HepG2 (cell line): ENCODE data around the gene PLXNB2. TPM values are rescaled to one million over a fixed set of nuclear protein-coding genes. Genes with fewer than 3 reads are reported as not detected.

Source experiments
- ADNP ChIP-seq: sonication (generic); formaldehyde crosslinking; IDR thresholded peaks from 2 replicates; pipeline ENCODE4 v1.4.0; 2020; ENCODE audit warnings: missing genetic modification reagents
- EP300 ChIP-seq, 3 experiments: sonication (generic) in 1 of 3; formaldehyde crosslinking in 1 of 3; IDR thresholded peaks; 2 replicates each; pipeline versions ENCODE4 v1.5.1 to v1.6.1; 2011 to 2020; ENCODE audit warnings: low read depth in 2 of 3, low read length in 2 of 3, borderline replicate concordance in 1 of 3, improper control_type of control experiment in 1 of 3, mild to moderate bottlenecking in 1 of 3, missing genetic modification reagents in 1 of 3, moderate library complexity in 1 of 3
- JUND ChIP-seq: sonication (generic); formaldehyde crosslinking; IDR thresholded peaks from 2 replicates; pipeline ENCODE4 v1.8.0; 2022; ENCODE audit warnings: mild to moderate bottlenecking, missing genetic modification reagents
- KDM4B ChIP-seq: sonication (generic); formaldehyde crosslinking; IDR thresholded peaks from 2 replicates; pipeline ENCODE4 v1.4.0; 2020; ENCODE audit warnings: missing genetic modification reagents
- KDM5B ChIP-seq: sonication (generic); formaldehyde crosslinking; IDR thresholded peaks from 2 replicates; pipeline ENCODE4 v1.4.0; 2020; ENCODE audit warnings: missing genetic modification reagents, mild to moderate bottlenecking, borderline replicate concordance
- MLLT10 ChIP-seq: sonication (generic); formaldehyde crosslinking; IDR thresholded peaks from 2 replicates; pipeline ENCODE4 v1.4.0; 2020; ENCODE audit warnings: missing genetic modification reagents
- MNT ChIP-seq: fragments of 450-650 bp; IDR thresholded peaks from 2 replicates; pipeline ENCODE4 v1.6.1; 2016
- MYNN ChIP-seq: sonication (generic); formaldehyde crosslinking; IDR thresholded peaks from 2 replicates; pipeline ENCODE4 v1.4.0; 2020; ENCODE audit warnings: mild to moderate bottlenecking, low read depth, missing genetic modification reagents
- NCOA5 ChIP-seq: sonication (generic); formaldehyde crosslinking; IDR thresholded peaks from 2 replicates; pipeline ENCODE4 v1.4.0; 2020; ENCODE audit warnings: missing genetic modification reagents
- NFKB2 ChIP-seq: sonication (generic); formaldehyde crosslinking; IDR thresholded peaks from 2 replicates; pipeline ENCODE4 v1.4.0; 2020; ENCODE audit warnings: missing genetic modification reagents, borderline replicate concordance
- NONO ChIP-seq, 2 experiments: fragments of 450-650 bp in 1 of 2; sonication (generic) in 1 of 2; formaldehyde crosslinking in 1 of 2; IDR thresholded peaks in 1 of 2; conservative IDR thresholded peaks in 1 of 2; 2 replicates each; pipeline versions ENCODE4 v1.6.1 to v1.8.0; 2017 to 2022; ENCODE audit warnings: mild to moderate bottlenecking in 1 of 2, missing genetic modification reagents in 1 of 2, moderate library complexity in 1 of 2
- PAF1 ChIP-seq: IDR thresholded peaks from 2 replicates; pipeline ENCODE4 v1.6.1; 2016; ENCODE audit warnings: missing genetic modification reagents, missing compliant biosample characterization
- PITX1 ChIP-seq: sonication (generic); formaldehyde crosslinking; IDR thresholded peaks from 2 replicates; pipeline ENCODE4 v1.5.1; 2020; ENCODE audit warnings: mild to moderate bottlenecking, missing genetic modification reagents
- SRY ChIP-seq: sonication (generic); formaldehyde crosslinking; IDR thresholded peaks from 2 replicates; pipeline ENCODE4 v1.8.0; 2022; ENCODE audit warnings: mild to moderate bottlenecking, missing genetic modification reagents
- ZKSCAN1 ChIP-seq: fragments of 150-350 bp; IDR thresholded peaks from 2 replicates; pipeline ENCODE4 v1.6.1; 2014; ENCODE audit warnings: low read length
- ZMYM2 ChIP-seq: sonication (generic); formaldehyde crosslinking; IDR thresholded peaks from 2 replicates; pipeline ENCODE4 v1.8.0; 2022; ENCODE audit warnings: mild to moderate bottlenecking, missing genetic modification reagents
- ZNF17 ChIP-seq: sonication (generic); formaldehyde crosslinking; IDR thresholded peaks from 2 replicates; pipeline ENCODE4 v1.5.0; 2020; ENCODE audit warnings: mild to moderate bottlenecking, missing genetic modification reagents
- ZNF292 ChIP-seq: sonication (generic); formaldehyde crosslinking; IDR thresholded peaks from 2 replicates; pipeline ENCODE4 v1.8.1; 2022; ENCODE audit warnings: mild to moderate bottlenecking, low read depth, missing genetic modification reagents, borderline replicate concordance
- ZNF451 ChIP-seq: sonication (generic); formaldehyde crosslinking; IDR thresholded peaks from 2 replicates; pipeline ENCODE4 v1.5.0; 2020; ENCODE audit warnings: mild to moderate bottlenecking, missing genetic modification reagents
- ZNF550 ChIP-seq: sonication (generic); formaldehyde crosslinking; IDR thresholded peaks from 2 replicates; pipeline ENCODE4 v1.4.0; 2020; ENCODE audit warnings: mild to moderate bottlenecking, missing genetic modification reagents, borderline replicate concordance
- polyA plus RNA-seq, 8 experiments: library from polyadenylated mRNA; depleted of rRNA in 3 of 8; stranded (reverse) in 7 of 8; unstranded in 1 of 8; fragments of >200 nt; fragmentation: Illumina TruSeq in 4 of 8; extraction: Trizol in 4 of 8; gene quantifications; 2 replicates each; pipeline versions ENCODE4 v1.2.1 to v1.2.3, GENCODE V29; 2011 to 2016; ENCODE audit warnings: low read depth in 4 of 8, missing spikeins in 1 of 8, mixed read lengths in 1 of 8; ENCODE audit not compliant: insufficient read depth in 1 of 8
- total RNA-seq, 5 experiments: library from RNA; depleted of rRNA; stranded (reverse); fragments of >200 nt; fragmentation: Illumina TruSeq; extraction: Trizol; gene quantifications; 2 replicates each; pipeline ENCODE4 v1.2.3, GENCODE V29; 2016; ENCODE audit warnings: low read depth in 1 of 5
- TF ChIP-seq, protein P1 (sequence below): sonication (generic); formaldehyde crosslinking; IDR thresholded peaks from 2 replicates; pipeline ENCODE4 v1.5.0; 2020; ENCODE audit warnings: missing genetic modification reagents, mild to moderate bottlenecking, borderline replicate concordance
- TF ChIP-seq, protein P2 (sequence below): sonication (generic); formaldehyde crosslinking; IDR thresholded peaks from 2 replicates; pipeline ENCODE4 v1.4.0; 2020; ENCODE audit warnings: mild to moderate bottlenecking, missing genetic modification reagents

The PLXNB2 gene
- total and polyA plus RNA-seq, 2 of the 13 experiments (the other 11 are each of a cell fraction or from before 2014, with no cell fraction given): 32.6 to 68.9 TPM

DNA sequence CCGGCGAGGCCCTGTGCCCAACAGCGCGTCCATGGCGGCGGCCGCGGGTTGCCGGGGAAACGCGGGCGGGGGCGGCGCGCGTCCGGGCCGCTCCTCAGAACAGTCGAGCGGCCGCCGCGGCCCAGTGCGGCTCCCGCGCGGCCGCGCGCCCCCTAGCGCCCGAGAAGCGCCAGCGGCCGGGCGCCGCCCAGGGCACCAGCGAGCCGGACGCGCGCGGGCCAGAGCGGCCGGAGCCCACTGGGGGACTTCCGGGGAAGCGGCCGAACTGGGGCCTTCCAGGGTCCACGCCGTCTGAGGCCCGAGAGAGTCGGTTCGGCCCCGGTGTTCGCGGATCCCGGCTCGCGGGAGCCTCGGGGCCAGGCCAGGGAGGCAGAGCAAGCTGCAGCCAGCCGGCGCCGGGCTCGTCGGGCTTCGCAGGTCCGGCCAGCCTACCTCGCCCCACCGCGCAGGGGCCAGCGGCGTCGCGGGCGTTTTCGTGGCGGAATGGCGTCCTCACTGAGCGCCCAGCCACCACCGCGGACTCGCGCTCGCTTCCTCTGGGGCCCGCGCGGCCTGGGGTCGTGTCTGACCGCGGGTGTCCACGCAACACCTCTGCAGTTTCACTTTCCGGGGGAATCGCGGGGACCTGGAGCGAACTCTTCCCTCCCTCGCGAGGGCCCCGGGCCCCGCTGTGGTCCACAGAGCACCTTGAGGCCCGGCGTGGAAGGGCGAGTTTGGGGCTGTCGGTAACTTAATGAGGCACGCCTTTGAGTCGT is 19.7 kb upstream of the PLXNB2 start, which contains the start of gene DENND6B (continued):
- TF ChIP-seq, protein P1, sequence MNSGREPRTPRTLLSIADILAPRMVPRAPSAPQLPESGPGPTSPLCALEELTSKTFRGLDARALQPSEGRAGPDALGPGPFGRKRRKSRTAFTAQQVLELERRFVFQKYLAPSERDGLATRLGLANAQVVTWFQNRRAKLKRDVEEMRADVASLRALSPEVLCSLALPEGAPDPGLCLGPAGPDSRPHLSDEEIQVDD (CRISPR knock-in tag): peak; percentile 45; the same call in 1 of the 2 replicates
- 0 out of 2 replicates have a peak, but pooled peaks have one; percentile 64 for TF ChIP-seq ZNF451 (CRISPR knock-in tag)
- TF ChIP-seq ZNF292: 0 out of 2 replicates have a peak, but pooled peaks have one; percentile 42
- no peak for TF ChIP-seq ZKSCAN1
- no peak for TF ChIP-seq EP300 (IDR thresholded peaks at IDR 0.05; ENCODE audit: low read depth in 2 of 2, low read length in 2 of 2)
- TF ChIP-seq EP300 (CRISPR knock-in tag; IDR thresholded peaks at IDR 0.05; ENCODE audit: borderline replicate concordance): no peak
- no peak for TF ChIP-seq ZNF17 (CRISPR knock-in tag)
- TF ChIP-seq NCOA5: no peak
- TF ChIP-seq ZMYM2 (CRISPR knock-in tag): no peak
- no peak for TF ChIP-seq NONO (IDR thresholded peaks at IDR 0.05)
- peak; percentile 61 for TF ChIP-seq NONO (CRISPR knock-in tag; conservative IDR thresholded peaks at IDR 0.05)
- peak; percentile 48; the same call in 1 of the 2 replicates for TF ChIP-seq NFKB2 (CRISPR knock-in tag)
- no peak for TF ChIP-seq ADNP
- no peak for TF ChIP-seq MNT
- TF ChIP-seq, protein P2, sequence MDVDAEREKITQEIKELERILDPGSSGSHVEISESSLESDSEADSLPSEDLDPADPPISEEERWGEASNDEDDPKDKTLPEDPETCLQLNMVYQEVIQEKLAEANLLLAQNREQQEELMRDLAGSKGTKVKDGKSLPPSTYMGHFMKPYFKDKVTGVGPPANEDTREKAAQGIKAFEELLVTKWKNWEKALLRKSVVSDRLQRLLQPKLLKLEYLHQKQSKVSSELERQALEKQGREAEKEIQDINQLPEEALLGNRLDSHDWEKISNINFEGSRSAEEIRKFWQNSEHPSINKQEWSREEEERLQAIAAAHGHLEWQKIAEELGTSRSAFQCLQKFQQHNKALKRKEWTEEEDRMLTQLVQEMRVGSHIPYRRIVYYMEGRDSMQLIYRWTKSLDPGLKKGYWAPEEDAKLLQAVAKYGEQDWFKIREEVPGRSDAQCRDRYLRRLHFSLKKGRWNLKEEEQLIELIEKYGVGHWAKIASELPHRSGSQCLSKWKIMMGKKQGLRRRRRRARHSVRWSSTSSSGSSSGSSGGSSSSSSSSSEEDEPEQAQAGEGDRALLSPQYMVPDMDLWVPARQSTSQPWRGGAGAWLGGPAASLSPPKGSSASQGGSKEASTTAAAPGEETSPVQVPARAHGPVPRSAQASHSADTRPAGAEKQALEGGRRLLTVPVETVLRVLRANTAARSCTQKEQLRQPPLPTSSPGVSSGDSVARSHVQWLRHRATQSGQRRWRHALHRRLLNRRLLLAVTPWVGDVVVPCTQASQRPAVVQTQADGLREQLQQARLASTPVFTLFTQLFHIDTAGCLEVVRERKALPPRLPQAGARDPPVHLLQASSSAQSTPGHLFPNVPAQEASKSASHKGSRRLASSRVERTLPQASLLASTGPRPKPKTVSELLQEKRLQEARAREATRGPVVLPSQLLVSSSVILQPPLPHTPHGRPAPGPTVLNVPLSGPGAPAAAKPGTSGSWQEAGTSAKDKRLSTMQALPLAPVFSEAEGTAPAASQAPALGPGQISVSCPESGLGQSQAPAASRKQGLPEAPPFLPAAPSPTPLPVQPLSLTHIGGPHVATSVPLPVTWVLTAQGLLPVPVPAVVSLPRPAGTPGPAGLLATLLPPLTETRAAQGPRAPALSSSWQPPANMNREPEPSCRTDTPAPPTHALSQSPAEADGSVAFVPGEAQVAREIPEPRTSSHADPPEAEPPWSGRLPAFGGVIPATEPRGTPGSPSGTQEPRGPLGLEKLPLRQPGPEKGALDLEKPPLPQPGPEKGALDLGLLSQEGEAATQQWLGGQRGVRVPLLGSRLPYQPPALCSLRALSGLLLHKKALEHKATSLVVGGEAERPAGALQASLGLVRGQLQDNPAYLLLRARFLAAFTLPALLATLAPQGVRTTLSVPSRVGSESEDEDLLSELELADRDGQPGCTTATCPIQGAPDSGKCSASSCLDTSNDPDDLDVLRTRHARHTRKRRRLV: no peak
- TF ChIP-seq MYNN (CRISPR knock-in tag): no peak; the same call in 1 of the 2 replicates
- peak; percentile 79; the same call in 1 of the 2 replicates for TF ChIP-seq SRY (CRISPR knock-in tag)
- TF ChIP-seq PITX1: no peak
- TF ChIP-seq MLLT10 (CRISPR knock-in tag): no peak
- no peak for TF ChIP-seq KDM4B (CRISPR knock-in tag)
- TF ChIP-seq ZNF550 (CRISPR knock-in tag): peak; percentile 63; the same call in 1 of the 2 replicates
- TF ChIP-seq KDM5B (CRISPR knock-in tag): peak; percentile 84
- no peak for TF ChIP-seq JUND
- TF ChIP-seq PAF1 (CRISPR knock-in tag): no peak
